HG03095 (cell line): ENCODE measurements around the gene TMTC4.
"Not testable (repeated sequence)": the region's sequence is repeated elsewhere in the genome, so short reads cannot be mapped to it uniquely, and the experiment has no call there.

Experiments
- ATAC-seq: cut with Tn5 transposase; IDR thresholded peaks from one replicate; pipeline ENCODE4 v1.9.1; 2021; ENCODE audit warnings: moderate library complexity; ENCODE audit not compliant: unreplicated experiment

Gene TMTC4

DNA sequence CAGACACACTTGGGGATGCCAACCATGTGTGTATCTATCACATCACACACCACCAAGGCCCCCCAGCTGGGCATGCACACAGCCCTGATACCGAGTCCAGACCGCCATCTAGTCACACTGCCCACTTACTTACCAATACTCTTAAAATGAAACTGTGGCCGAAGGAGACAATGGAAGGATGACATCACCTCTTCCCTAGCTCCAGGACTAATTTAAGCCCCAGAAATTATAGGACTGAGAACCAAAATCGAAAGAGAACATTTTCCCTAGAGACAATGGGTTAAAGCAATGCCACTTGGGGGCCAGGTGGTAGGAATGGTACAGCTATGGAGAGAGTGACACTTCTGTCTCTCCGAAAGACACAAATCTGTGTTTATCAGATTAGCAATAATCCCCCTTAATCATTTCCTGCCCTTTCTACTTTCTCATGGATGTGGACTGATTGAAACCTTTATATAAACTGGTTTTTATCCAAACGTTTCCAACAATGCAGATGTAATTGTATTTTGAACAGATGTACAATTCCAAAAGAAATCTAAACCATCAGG lies 85.3 kb downstream of the TMTC4 start:
- ATAC-seq = no peak

DNA sequence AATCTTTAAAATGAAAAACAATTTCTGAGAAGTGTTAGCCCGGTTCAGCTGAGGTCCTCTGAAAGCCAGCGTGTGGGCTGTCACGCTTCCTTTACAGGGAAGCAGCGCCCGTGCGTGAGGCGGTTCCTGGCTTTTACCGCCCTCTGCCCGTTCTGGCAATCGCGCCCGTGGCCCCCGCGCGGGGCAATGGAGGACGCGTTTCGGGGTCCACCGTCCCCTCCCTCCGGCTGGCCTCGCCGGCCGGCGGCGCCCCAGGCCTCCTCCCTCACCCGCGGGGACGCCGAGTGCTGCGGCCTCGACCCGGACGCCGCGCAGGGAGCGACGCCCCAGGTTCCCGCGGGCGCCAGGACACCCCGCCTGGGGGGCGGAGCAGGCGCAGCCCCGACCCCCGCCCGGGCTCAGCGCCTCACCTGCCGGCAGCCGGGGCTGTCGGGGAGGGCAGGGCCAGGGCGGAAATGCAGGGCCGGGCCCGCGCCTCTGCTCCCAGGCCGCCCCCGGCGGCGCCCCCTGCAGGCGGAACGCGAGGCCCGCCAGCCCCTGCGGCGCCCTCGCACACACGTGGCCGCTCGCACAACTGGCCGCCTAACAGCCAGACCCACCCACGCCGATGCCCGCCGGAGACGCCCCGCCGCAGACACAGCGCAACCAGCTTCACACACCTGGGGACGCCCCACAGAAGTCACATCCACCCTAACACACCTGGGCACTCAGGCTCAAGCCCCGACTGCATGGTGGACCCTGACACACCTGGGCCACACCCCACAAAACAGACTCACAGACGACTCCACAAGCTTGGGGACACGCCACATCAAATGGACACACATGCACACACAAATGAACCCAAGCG lies 86.0 kb downstream of the TMTC4 start, which contains the start of gene GGACT:
GGACT (minus strand) TSS at position 459 of the 847 bp plus-strand sequence. CDS start 56,198 bp downstream, outside the sequence.
- ATAC-seq = peak; percentile 99

GRCh38 chr13:100584896-100585295 lies 89.7 kb downstream of the TMTC4 start:
- ATAC-seq = no peak

- no peak for ATAC-seq
Measured at GRCh38 chr13:100581504-100581903, 93.1 kb downstream of the TMTC4 start.

GRCh38 chr13:100581030-100581429 lies 93.6 kb downstream of the TMTC4 start:
- no peak for ATAC-seq

- no peak for ATAC-seq
Measured at GRCh38 chr13:100580045-100580444, 94.5 kb downstream of the TMTC4 start.

DNA sequence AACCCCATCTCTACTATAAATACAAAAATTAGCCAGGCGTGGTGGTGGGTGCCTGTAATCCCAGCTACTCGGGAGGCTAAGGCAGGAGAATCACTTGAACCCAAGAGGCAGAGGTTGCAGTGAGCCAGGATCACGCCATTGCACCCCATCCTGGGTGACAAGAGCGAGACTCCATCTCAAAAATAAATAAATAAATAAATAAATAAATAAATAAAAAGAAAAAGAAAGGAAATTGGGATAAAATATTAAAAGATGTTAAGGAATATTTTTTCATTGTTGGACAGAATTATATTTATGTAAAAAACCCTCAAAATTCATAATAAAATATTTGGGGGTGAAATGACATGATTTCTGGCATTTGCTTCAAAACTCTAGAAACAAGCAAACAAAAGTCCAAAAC lies 97.4 kb downstream of the TMTC4 start:
- ATAC-seq = not testable (repeated sequence)

DNA sequence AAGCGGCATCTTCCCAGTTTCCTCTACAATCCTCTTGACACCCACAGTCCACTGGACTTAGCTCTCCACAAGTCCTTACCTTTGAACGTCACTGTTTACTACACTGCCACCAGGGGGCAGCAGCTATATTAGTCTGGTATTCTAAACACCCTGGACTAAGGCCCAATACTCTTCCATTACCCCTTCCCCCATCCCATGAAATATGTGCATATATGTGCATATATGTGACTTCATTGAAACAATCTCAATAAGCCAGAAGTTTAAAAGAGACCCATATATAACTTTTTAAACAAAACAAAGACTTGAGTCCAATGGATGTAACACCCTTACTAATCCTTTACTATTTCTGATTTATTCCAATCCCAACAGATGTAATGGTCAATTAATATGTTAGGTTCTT lies 101.5 kb downstream of the TMTC4 start:
- peak; percentile 96 for ATAC-seq

GRCh38 chr13:100566543-100566942 lies 108.1 kb downstream of the TMTC4 start:
- ATAC-seq = no peak

- ATAC-seq = no peak
Measured at GRCh38 chr13:100565286-100565685, 109.3 kb downstream of the TMTC4 start.

GRCh38 chr13:100564444-100565223 lies 110.0 kb downstream of the TMTC4 start:
- ATAC-seq = no peak

GRCh38 chr13:100563779-100564178 lies 110.8 kb downstream of the TMTC4 start:
- no peak for ATAC-seq

DNA sequence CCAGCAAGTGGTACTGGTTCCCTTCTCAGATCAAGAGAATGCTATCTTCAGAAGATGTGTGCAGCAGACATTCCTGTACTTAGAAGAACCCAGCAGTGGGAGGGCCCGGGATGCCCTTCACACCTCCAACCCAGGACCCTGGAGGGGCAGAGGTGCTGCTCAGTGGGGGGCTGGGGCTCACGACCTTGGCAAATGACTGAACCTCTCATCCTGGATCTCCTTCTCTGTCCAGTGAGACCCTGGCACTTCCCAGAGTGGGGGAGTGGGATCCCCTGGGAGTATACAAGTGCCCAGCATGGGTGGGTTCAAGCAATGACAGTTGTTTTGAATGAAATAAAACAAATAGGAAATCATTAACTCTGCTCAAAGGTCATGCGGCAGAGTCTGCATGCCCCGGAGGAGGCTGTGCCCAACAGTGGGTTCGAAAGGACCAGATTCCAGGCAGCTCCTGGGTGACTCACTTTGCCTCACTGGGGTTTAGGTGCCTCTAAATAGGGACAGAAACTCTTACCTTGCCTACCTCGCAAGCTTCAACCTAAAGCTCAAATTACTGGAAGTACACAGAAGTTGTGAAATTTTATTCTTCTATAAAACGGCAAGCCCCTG lies 112.9 kb downstream of the TMTC4 start:
- no peak for ATAC-seq

DNA sequence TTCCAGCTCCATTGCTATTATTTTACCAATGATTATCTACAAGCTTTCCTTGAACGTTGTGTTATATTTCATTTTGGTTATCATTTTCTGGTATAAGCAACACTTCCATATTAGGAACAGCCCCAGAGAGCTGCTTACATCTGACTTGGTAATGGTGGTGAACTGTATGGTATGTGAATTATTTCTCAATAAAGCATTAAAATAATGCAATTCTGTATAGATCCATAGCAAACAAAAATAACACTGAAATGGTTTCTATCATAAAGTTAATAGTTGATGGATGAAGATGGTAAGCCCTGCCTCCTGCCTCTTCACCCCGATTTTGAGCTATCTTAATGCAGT lies 113.5 kb downstream of the TMTC4 start:
- ATAC-seq = no peak

- no peak for ATAC-seq
Measured at GRCh38 chr13:100560498-100561157, 114.0 kb downstream of the TMTC4 start.

GRCh38 chr13:100559886-100560285 lies 114.7 kb downstream of the TMTC4 start:
- no peak for ATAC-seq
